B cell (primary cell): ENCODE measurements around the gene SYT2. TPM values are rescaled to one million over a fixed set of nuclear protein-coding genes. Genes with fewer than 3 reads are reported as not detected.

Source experiments
- ATAC-seq: fragments of 200-7000 bp; cut with Tn5 transposase; one replicate; pipeline ENCODE4 v1.10.0; 2021; ENCODE audit warnings: low read depth, mild to moderate bottlenecking, moderate number of reproducible peaks, moderate library complexity
- CTCF ChIA-PET: fragments of 350-600 bp; sonication (Branson Sonifier 250); formaldehyde crosslinking; loops from one replicate; lab custom pipeline; 2021; ENCODE audit warnings: antibody characterized with exemption, inconsistent platforms; lab: Charles Lee
- POLR2A ChIA-PET: fragments of 350-600 bp; sonication (Branson Sonifier 250); formaldehyde crosslinking; loops from one replicate; lab custom pipeline; 2021; ENCODE audit warnings: antibody characterized with exemption; lab: Charles Lee
- DNase-seq: peaks from one replicate; pipeline ENCODE4 v3.0.0; 2013
- H2AFZ ChIP-seq: 2 replicates; pipeline ENCODE4 v1.6.1; 2012; ENCODE audit warnings: mild to moderate bottlenecking, low read depth, low read length; ENCODE audit not compliant: insufficient read depth, poor library complexity, severe bottlenecking
- H3K27ac ChIP-seq, 2 donors: 1 replicate in 1 of 2; 2 replicates in 1 of 2; pipeline ENCODE4 v1.5.1; 2012 to 2013; ENCODE audit warnings: low read length in 2 of 2, mild to moderate bottlenecking in 2 of 2, moderate library complexity in 1 of 2
- H3K27me3 ChIP-seq, 4 experiments: fragments of 200-600 bp in 1 of 4; sonication (generic) in 1 of 4; replicated peaks in 1 of 4; 1 replicate in 2 of 4; 2 replicates in 2 of 4; pipeline versions ENCODE4 v1.6.1 to v1.7.0; 2013 to 2016; ENCODE audit warnings: low read length in 3 of 4, mild to moderate bottlenecking in 2 of 4, mixed read lengths in 1 of 4, moderate library complexity in 1 of 4; ENCODE audit not compliant: insufficient read depth in 4 of 4, control insufficient read depth in 3 of 4; ENCODE audit errors: control extremely low read depth in 1 of 4
- H3K36me3 ChIP-seq, 2 experiments: replicated peaks in 1 of 2; 1 replicate in 1 of 2; 2 replicates in 1 of 2; pipeline versions ENCODE4 v1.6.1 to v1.7.1; 2013; ENCODE audit warnings: low read length in 1 of 2; ENCODE audit not compliant: insufficient read depth in 2 of 2, control insufficient read depth in 1 of 2; ENCODE audit errors: control extremely low read depth in 1 of 2, extremely low read depth in 1 of 2
- H3K4me1 ChIP-seq, 2 donors: fragments of 200-600 bp in 1 of 2; sonication (generic) in 1 of 2; 1 replicate in 1 of 2; 2 replicates in 1 of 2; pipeline versions ENCODE4 v1.5.1 to v1.6.1; 2013 to 2017; ENCODE audit warnings: low read length in 2 of 2; ENCODE audit not compliant: control insufficient read depth in 2 of 2, insufficient read depth in 2 of 2
- H3K4me2 ChIP-seq: replicated peaks from 2 replicates; pipeline ENCODE3; 2012; ENCODE audit warnings: mild to moderate bottlenecking, low read depth, low read length; ENCODE audit not compliant: poor library complexity, severe bottlenecking
- H3K4me3 ChIP-seq, 5 experiments: fragments of 200-600 bp in 1 of 5; sonication (generic) in 1 of 5; 1 replicate in 3 of 5; 2 replicates in 2 of 5; pipeline versions ENCODE4 v1.5.1 to v1.7.0; 2011 to 2016; ENCODE audit warnings: low read length in 4 of 5, mild to moderate bottlenecking in 4 of 5, low read depth in 2 of 5, control low read depth in 1 of 5, moderate library complexity in 1 of 5; ENCODE audit not compliant: insufficient read depth in 1 of 5; ENCODE audit errors: control extremely low read depth in 1 of 5, extremely low read depth in 1 of 5
- H3K79me2 ChIP-seq: fragments of 200-600 bp; sonication (generic); one replicate; pipeline ENCODE4 v1.6.0; 2016; ENCODE audit warnings: low read length; ENCODE audit not compliant: control insufficient read depth, insufficient read depth
- H3K9ac ChIP-seq: fragments of 200-600 bp; sonication (generic); 2 replicates; pipeline ENCODE4 v1.6.1; 2017; ENCODE audit warnings: mild to moderate bottlenecking, low read length, moderate library complexity
- H3K9me3 ChIP-seq, 3 donors: one replicate each; pipeline versions ENCODE4 v1.6.1 to v1.7.1; 2013; ENCODE audit warnings: low read length in 2 of 3; ENCODE audit not compliant: control insufficient read depth in 2 of 3, insufficient read depth in 1 of 3; ENCODE audit errors: control extremely low read depth in 1 of 3
- H4K20me1 ChIP-seq: 2 replicates; pipeline ENCODE4 v1.6.0; 2012; ENCODE audit warnings: mild to moderate bottlenecking, low read length; ENCODE audit not compliant: insufficient read depth, control insufficient read depth, poor library complexity, severe bottlenecking
- H3K27ac Mint-ChIP-seq: one replicate; pipeline ENCODE4 v1.8.0; 2021; ENCODE audit warnings: mixed read lengths
- H3K27me3 Mint-ChIP-seq: one replicate; pipeline ENCODE4 v1.8.0; 2021; ENCODE audit warnings: mixed read lengths
- H3K4me1 Mint-ChIP-seq: one replicate; pipeline ENCODE4 v1.8.0; 2021; ENCODE audit warnings: mixed read lengths
- H3K4me3 Mint-ChIP-seq: one replicate; pipeline ENCODE4 v1.8.0; 2021; ENCODE audit warnings: mixed read lengths
- H3K9me3 Mint-ChIP-seq: one replicate; pipeline ENCODE4 v1.8.0; 2022; ENCODE audit warnings: mixed read lengths; ENCODE audit not compliant: insufficient read depth
- CTCF ChIP-seq: fragments of 200-600 bp; IDR thresholded peaks from one replicate; pipeline ENCODE4 v1.8.0; 2022; ENCODE audit warnings: antibody characterized with exemption, mild to moderate bottlenecking
- EZH2 ChIP-seq: IDR thresholded peaks from 2 replicates; pipeline ENCODE4 v1.6.1; 2012; ENCODE audit warnings: borderline replicate concordance, low read depth, mild to moderate bottlenecking, moderate library complexity, low read length; ENCODE audit not compliant: insufficient read depth, poor library complexity, severe bottlenecking
- WGBS: methylation state at CpG from one replicate; pipeline ENCODE4 v1.1.5; 2013; ENCODE audit warnings: missing lambda C conversion rate; ENCODE audit not compliant: insufficient coverage; 5-methylcytosine and 5-hydroxymethylcytosine counted together
- intact Hi-C: fragments of 100-400 bp; cut with micrococcal nuclease; formaldehyde crosslinking; loops from one replicate; pipeline ENCODE4 v1.10.0; 2022
- polyA plus RNA-seq: library from polyadenylated mRNA; depleted of rRNA; stranded (reverse); fragments of >200 nt; gene quantifications from 2 replicates; pipeline ENCODE4 v1.2.3, GENCODE V29; 2012
- total RNA-seq, 2 donors: library from RNA; stranded (reverse); fragments of 120-200 nt in 1 of 2; gene quantifications; 1 replicate in 1 of 2; 2 replicates in 1 of 2; pipeline versions ENCODE4 v1.2.3 to v1.2.4, GENCODE V29; 2013 to 2022

SYT2 gene
- total and polyA plus RNA-seq, 2 donors (not counting 1 experiment from before 2014, with no cell fraction given), result not detected

- no peaks in the 10 kb centered on the region for H3K36me3 ChIP-seq
- no peaks in the 10 kb centered on the region for H3K79me2 ChIP-seq
- POLR2A ChIA-PET, result no interaction called here
- Mint-ChIP-seq H3K27me3 (peaks cover 30% of the 10 kb centered on the region), H3K4me1 (peaks cover 23% of the 10 kb centered on the region), H3K27ac (no peak overlapping the region), H3K4me3 (no peak overlapping the region), H3K9me3 (no peaks in the 10 kb centered on the region)
- H3K27me3 ChIP-seq, result peaks cover 0 to 32% (median 2%) of the 10 kb centered on the region in 4 experiments
- intact Hi-C loops, result no loop called here
- no peak overlapping the region for H2AFZ ChIP-seq
- TF ChIP-seq CTCF, result no peak
- no peak for TF ChIP-seq EZH2
- H3K4me1 ChIP-seq, result peaks cover 33 to 46% of the 10 kb centered on the region in 2 donors
- DNase-seq, result no peak
- H3K9ac ChIP-seq, result no peak overlapping the region
- no peak for ATAC-seq
- CTCF ChIA-PET, result no interaction called here
- H4K20me1 ChIP-seq, result no peaks in the 10 kb centered on the region
- H3K27ac ChIP-seq, result no peak overlapping the region
- no peaks in the 10 kb centered on the region for H3K9me3 ChIP-seq
- 66% methylated on average over 5 of the region's 7 CpGs for WGBS
- H3K4me2 ChIP-seq, result no peak overlapping the region
- H3K4me3 ChIP-seq, result no peak overlapping the region
Observed at GRCh38 chr1:202623075-202623474, 87.2 kb downstream of the SYT2 start.

DNA sequence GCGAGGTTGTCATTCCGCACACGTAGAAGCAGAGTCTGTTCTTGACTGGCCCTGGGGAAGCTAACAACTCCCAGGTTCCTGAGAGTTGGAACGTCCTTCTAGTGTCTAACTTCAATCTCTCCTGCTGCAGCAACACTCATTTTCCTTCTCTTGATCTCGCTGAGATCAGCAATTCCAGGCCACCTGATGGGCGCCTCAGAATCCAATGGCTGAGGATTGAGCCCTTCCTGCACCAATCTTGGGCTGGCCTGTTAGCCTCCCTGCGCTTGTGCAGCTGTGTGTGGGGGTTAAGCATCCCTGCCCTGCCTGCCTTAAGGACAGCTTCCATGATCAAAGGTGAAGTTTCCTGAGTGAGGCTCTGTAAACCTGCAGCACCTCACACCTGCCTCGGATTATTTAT is 87.9 kb downstream of the SYT2 start:
- no peak for DNase-seq
- TF ChIP-seq CTCF, result no peak
- TF ChIP-seq EZH2, result no peak
- Histone ChIP-seq H3K79me2 (no peaks in the 10 kb centered on the region), H3K4me1 (peaks cover 27 to 44% of the 10 kb centered on the region in 2 donors), H3K4me2 (no peak overlapping the region), H3K36me3 (no peaks in the 10 kb centered on the region), H4K20me1 (no peaks in the 10 kb centered on the region), H3K9ac (no peak overlapping the region), H3K27me3 (peaks cover 0 to 33% (median 2%) of the 10 kb centered on the region in 4 experiments), H3K9me3 (no peaks in the 10 kb centered on the region), H2AFZ (no peak overlapping the region), H3K27ac (no peak overlapping the region), H3K4me3 (no peak overlapping the region)
- peaks cover 21% of the 10 kb centered on the region for H3K4me1 Mint-ChIP-seq
- intact Hi-C loops, result no loop called here
- H3K27ac Mint-ChIP-seq, result no peak overlapping the region
- 99% methylated on average over 8 of the region's 8 CpGs for WGBS
- ChIA-PET CTCF (no interaction called here), POLR2A (no interaction called here)
- no peaks in the 10 kb centered on the region for H3K9me3 Mint-ChIP-seq
- ATAC-seq, result no peak
- no peak overlapping the region for H3K4me3 Mint-ChIP-seq
- peaks cover 30% of the 10 kb centered on the region for H3K27me3 Mint-ChIP-seq
